A673 (cell line): ENCODE data around the gene PRKCSH.

Experiments used
- EZH2 ChIP-seq: fragments of 200-600 bp; sonication (generic); IDR thresholded peaks from 2 replicates; pipeline ENCODE4 v1.6.1; 2017; ENCODE audit warnings: borderline replicate concordance, low read depth, mild to moderate bottlenecking, mixed read lengths, antibody characterized with exemption, low read length; ENCODE audit not compliant: poor library complexity, severe bottlenecking
- TF ChIP-seq, protein P1 (sequence below): fragments of 300-800, 200-600 bp; sonication (generic); conservative IDR thresholded peaks from 2 replicates; pipeline ENCODE4 v1.5.1; 2017; ENCODE audit warnings: low read depth, mild to moderate bottlenecking, antibody characterized with exemption, low read length, moderate library complexity, mixed read lengths

DNA sequence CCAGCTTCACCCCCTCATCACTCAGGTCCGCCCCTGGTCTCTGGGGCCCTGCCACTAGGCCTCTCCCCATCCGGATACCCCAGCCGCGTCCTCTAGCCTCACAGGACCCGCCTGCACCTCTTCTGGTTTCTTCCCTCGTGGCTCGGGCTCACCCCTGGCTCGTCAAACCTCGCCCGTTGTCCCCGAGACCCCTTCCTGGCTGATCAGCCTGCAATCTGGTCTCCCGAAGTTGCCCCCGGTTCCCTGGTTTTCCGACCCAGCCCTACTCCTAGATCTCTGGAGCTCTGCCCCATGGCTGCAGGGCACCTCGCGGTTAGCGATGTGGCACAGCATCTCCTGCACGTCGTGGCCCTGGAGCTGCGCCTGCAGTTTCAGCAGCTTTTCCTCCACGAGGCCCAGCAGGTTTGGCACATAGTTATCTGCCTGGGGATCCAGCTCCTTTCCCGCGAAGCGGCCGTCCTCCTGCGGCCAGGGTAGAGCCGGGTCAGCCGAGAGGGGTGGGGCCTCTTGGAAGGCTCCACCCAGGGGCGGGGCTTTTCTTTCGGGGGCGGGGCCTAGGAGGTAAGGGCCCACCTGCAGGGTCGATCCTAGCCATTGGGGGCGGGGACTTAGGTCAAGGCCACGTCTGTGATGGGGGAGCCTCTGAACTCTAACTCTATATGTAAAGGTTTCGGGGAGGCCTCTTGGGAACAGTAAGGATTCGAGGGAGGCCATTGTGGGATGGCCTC lies 13.9 kb upstream of the PRKCSH start:
- TF ChIP-seq EZH2: no peak
- TF ChIP-seq, protein P1, sequence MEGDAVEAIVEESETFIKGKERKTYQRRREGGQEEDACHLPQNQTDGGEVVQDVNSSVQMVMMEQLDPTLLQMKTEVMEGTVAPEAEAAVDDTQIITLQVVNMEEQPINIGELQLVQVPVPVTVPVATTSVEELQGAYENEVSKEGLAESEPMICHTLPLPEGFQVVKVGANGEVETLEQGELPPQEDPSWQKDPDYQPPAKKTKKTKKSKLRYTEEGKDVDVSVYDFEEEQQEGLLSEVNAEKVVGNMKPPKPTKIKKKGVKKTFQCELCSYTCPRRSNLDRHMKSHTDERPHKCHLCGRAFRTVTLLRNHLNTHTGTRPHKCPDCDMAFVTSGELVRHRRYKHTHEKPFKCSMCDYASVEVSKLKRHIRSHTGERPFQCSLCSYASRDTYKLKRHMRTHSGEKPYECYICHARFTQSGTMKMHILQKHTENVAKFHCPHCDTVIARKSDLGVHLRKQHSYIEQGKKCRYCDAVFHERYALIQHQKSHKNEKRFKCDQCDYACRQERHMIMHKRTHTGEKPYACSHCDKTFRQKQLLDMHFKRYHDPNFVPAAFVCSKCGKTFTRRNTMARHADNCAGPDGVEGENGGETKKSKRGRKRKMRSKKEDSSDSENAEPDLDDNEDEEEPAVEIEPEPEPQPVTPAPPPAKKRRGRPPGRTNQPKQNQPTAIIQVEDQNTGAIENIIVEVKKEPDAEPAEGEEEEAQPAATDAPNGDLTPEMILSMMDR: no peak
